Common myeloid progenitor, CD34-positive (primary cell): ENCODE results near the gene RLN3.

Experiments
- CTCF ChIA-PET: fragments of 350-600 bp; sonication (Branson Sonifier 250); formaldehyde crosslinking; loops from one replicate; lab custom pipeline; 2021; ENCODE audit warnings: antibody characterized with exemption; lab: Charles Lee
- POLR2A ChIA-PET: fragments of 350-600 bp; sonication (Branson Sonifier 250); formaldehyde crosslinking; loops from one replicate; lab custom pipeline; 2021; ENCODE audit warnings: antibody characterized with exemption; lab: Charles Lee
- DNase-seq, 3 donors: peaks; one replicate each; pipeline versions ENCODE4 v3.0.0 to v3.0.0-alpha.2; 2013
- H3K27ac ChIP-seq, 2 experiments: 1 replicate in 1 of 2; 2 replicates in 1 of 2; pipeline ENCODE4 v1.7.0; 2013; ENCODE audit warnings: inconsistent platforms in 2 of 2, low read length in 2 of 2, mild to moderate bottlenecking in 2 of 2, low read depth in 1 of 2, moderate library complexity in 1 of 2; ENCODE audit not compliant: severe bottlenecking in 2 of 2, insufficient read depth in 1 of 2, poor library complexity in 1 of 2
- H3K27me3 ChIP-seq, 5 experiments: replicated peaks in 2 of 5; 1 replicate in 3 of 5; 2 replicates in 2 of 5; pipeline versions ENCODE4 v1.6.1 to v1.7.0; 2013; ENCODE audit warnings: low read length in 4 of 5, mild to moderate bottlenecking in 2 of 5, moderate library complexity in 2 of 5, inconsistent platforms in 1 of 5; ENCODE audit not compliant: insufficient read depth in 5 of 5, control insufficient read depth in 4 of 5
- H3K36me3 ChIP-seq, 4 experiments: 1 replicate in 2 of 4; 2 replicates in 2 of 4; pipeline versions ENCODE4 v1.6.1 to v1.7.0; 2013; ENCODE audit warnings: low read length in 3 of 4, control low read depth in 1 of 4, mild to moderate bottlenecking in 1 of 4; ENCODE audit not compliant: control insufficient read depth in 4 of 4, insufficient read depth in 4 of 4
- H3K4me1 ChIP-seq, 4 experiments: 1 replicate in 3 of 4; 2 replicates in 1 of 4; pipeline versions ENCODE4 v1.6.1 to v1.7.1; 2013; ENCODE audit warnings: low read length in 3 of 4, mild to moderate bottlenecking in 3 of 4, control low read depth in 1 of 4, inconsistent platforms in 1 of 4, moderate library complexity in 1 of 4; ENCODE audit not compliant: control insufficient read depth in 4 of 4, insufficient read depth in 4 of 4; ENCODE audit errors: control extremely low read depth in 1 of 4
- H3K4me3 ChIP-seq, 7 experiments: 1 replicate in 4 of 7; 2 replicates in 3 of 7; pipeline versions ENCODE4 v1.5.1 to v1.7.0; 2013; ENCODE audit warnings: mild to moderate bottlenecking in 7 of 7, low read length in 6 of 7, moderate library complexity in 6 of 7, inconsistent platforms in 2 of 7, low read depth in 2 of 7, control low read depth in 1 of 7; ENCODE audit not compliant: insufficient read depth in 4 of 7, control insufficient read depth in 1 of 7; ENCODE audit errors: extremely low read depth in 1 of 7
- H3K9me3 ChIP-seq, 5 experiments: 1 replicate in 4 of 5; 2 replicates in 1 of 5; pipeline versions ENCODE4 v1.6.1 to v1.7.1; 2013; ENCODE audit warnings: low read length in 4 of 5, mild to moderate bottlenecking in 2 of 5, inconsistent platforms in 1 of 5, low read depth in 1 of 5, moderate library complexity in 1 of 5; ENCODE audit not compliant: control insufficient read depth in 4 of 5, insufficient read depth in 2 of 5; ENCODE audit errors: control extremely low read depth in 1 of 5
- WGBS: methylation state at CpG from one replicate; pipeline ENCODE4 v1.1.5; 2013; ENCODE audit not compliant: insufficient coverage; 5-methylcytosine and 5-hydroxymethylcytosine counted together

Gene RLN3

GRCh38 chr19:13999085-13999484, 28.9 kb upstream of the RLN3 start:
- POLR2A ChIA-PET, result no interaction called here

GRCh38 chr19:14000691-14001375, 27.1 kb upstream of the RLN3 start:
- CTCF ChIA-PET, result interaction anchor here (0.8 to 2.8 kb wide), 5 partner anchors 9 to 47 kb away, joined by 3 to 10 read pairs (median 5); partner anchors contain the start of gene RLN3

More at GRCh38 chr19:13999085-13999484, 28.9 kb upstream of the RLN3 start:
- Histone ChIP-seq H3K9me3 (peaks cover 0 to 10% (median 6%) of the 10 kb centered on the region in 5 experiments), H3K27me3 (no peaks in the 10 kb centered on the region), H3K4me3 (no peak overlapping the region), H3K4me1 (peaks cover 8 to 34% (median 32%) of the 10 kb centered on the region in 4 experiments), H3K27ac (no peak overlapping the region), H3K36me3 (peaks cover 5 to 25% (median 10%) of the 10 kb centered on the region in 4 experiments)
- DNase-seq, result no peak
- 100% methylated on average over 2 of the region's 3 CpGs for WGBS
- CTCF ChIA-PET, result interaction anchor here (1.1 to 2.8 kb wide), 4 partner anchors 10 to 45 kb away, joined by 4 to 11 read pairs (median 9); no protein-coding TSS in a partner anchor

GRCh38 chr19:14002571-14003250, 25.2 kb upstream of the RLN3 start:
- Histone ChIP-seq H3K27ac (peak overlapping the region; percentile 74 to 86), H3K4me3 (peak overlapping the region in 2 of 7 experiments; percentile 12 to 56), H3K27me3 (no peaks in the 10 kb centered on the region), H3K36me3 (peaks cover 0 to 14% (median 4%) of the 10 kb centered on the region in 4 experiments), H3K9me3 (peaks cover 0 to 10% (median 6%) of the 10 kb centered on the region in 5 experiments), H3K4me1 (peaks cover 15 to 56% (median 51%) of the 10 kb centered on the region in 4 experiments)
- peak in 2 of 3 donors; percentile 44 for DNase-seq
- 33% methylated on average over 4 of the region's 13 CpGs for WGBS
- POLR2A ChIA-PET, result interaction anchor here (0.6 to 5.9 kb wide), 2 partner anchors 16 to 152 kb away, joined by 4 to 29 read pairs; no protein-coding TSS in a partner anchor
- CTCF ChIA-PET, result interaction anchor here (1.2 to 5.8 kb wide), 4 partner anchors 9 to 25 kb away, joined by 3 to 39 read pairs (median 16); no protein-coding TSS in a partner anchor

More at GRCh38 chr19:14000691-14001375, 27.1 kb upstream of the RLN3 start:
- Histone ChIP-seq H3K4me1 (peaks cover 15 to 49% (median 46%) of the 10 kb centered on the region in 4 experiments), H3K27ac (peak overlapping the region in 1 of 2 experiments; percentile 58), H3K27me3 (no peaks in the 10 kb centered on the region), H3K9me3 (peaks cover 0 to 10% (median 6%) of the 10 kb centered on the region in 5 experiments), H3K36me3 (peaks cover 5 to 24% (median 6%) of the 10 kb centered on the region in 4 experiments), H3K4me3 (no peak overlapping the region)
- DNase-seq, result no peak
- POLR2A ChIA-PET, result interaction anchor here (0.5 to 1.2 kb wide), 2 partner anchors 22 to 41 kb away, joined by 3 read pairs; no protein-coding TSS in a partner anchor
- WGBS, result 91% methylated on average over 12 of the region's 13 CpGs

- Histone ChIP-seq H3K27me3 (no peaks in the 10 kb centered on the region), H3K27ac (peak overlapping the region; percentile 74 to 86), H3K36me3 (peaks cover 0 to 9% (median 2%) of the 10 kb centered on the region in 4 experiments), H3K9me3 (peaks cover 0 to 8% (median 5%) of the 10 kb centered on the region in 5 experiments), H3K4me3 (peak overlapping the region in 3 of 7 experiments; percentile 12 to 56 (median 26)), H3K4me1 (peaks cover 15 to 56% (median 51%) of the 10 kb centered on the region in 4 experiments)
- ChIA-PET POLR2A (interaction anchor here (0.6 to 5.9 kb wide), 4 partner anchors 14 to 52 kb away, joined by 3 to 29 read pairs (median 4); no protein-coding TSS in a partner anchor), CTCF (interaction anchor here (1.0 to 5.8 kb wide), 8 partner anchors 10 to 126 kb away, joined by 3 to 39 read pairs (median 5); no protein-coding TSS in a partner anchor)
- WGBS, result 83% methylated on average over 2 of the region's 10 CpGs
- DNase-seq, result peak in 2 of 3 donors; percentile 40 to 44
Observed at GRCh38 chr19:14003251-14004055, 24.5 kb upstream of the RLN3 start.

GRCh38 chr19:14004619-14005348, 23.2 kb upstream of the RLN3 start:
- ChIA-PET POLR2A (interaction anchor here (0.6 to 5.9 kb wide), 6 partner anchors 14 to 209 kb away, joined by 3 to 29 read pairs (median 4); no protein-coding TSS in a partner anchor), CTCF (interaction anchor here (0.7 to 5.8 kb wide), 12 partner anchors 11 to 125 kb away, joined by 3 to 39 read pairs (median 3); partner anchors contain the start of gene IL27RA)
- 5% methylated on average over 11 of the region's 14 CpGs for WGBS
- Histone ChIP-seq H3K4me1 (peaks cover 15 to 56% (median 52%) of the 10 kb centered on the region in 4 experiments), H3K27me3 (no peaks in the 10 kb centered on the region), H3K9me3 (no peaks in the 10 kb centered on the region), H3K36me3 (no peaks in the 10 kb centered on the region), H3K4me3 (peak overlapping the region in 5 of 7 experiments; percentile 11 to 89 (median 61)), H3K27ac (peak overlapping the region; percentile 46 to 99)
- peak; percentile 39 to 70 (median 69) for DNase-seq
